Sigmoid colon (tissue), 4 donors: ENCODE measurements around the gene TPSD1.

Source experiments
- EP300 ChIP-seq, 4 donors: sonication (generic); formaldehyde crosslinking; IDR thresholded peaks; one replicate each; pipeline ENCODE4 v1.6.1; 2017; ENCODE audit warnings: antibody characterized with exemption in 4 of 4
- POLR2A ChIP-seq, 2 donors: fragments of 450-650 bp; IDR thresholded peaks; one replicate each; pipeline ENCODE4 v1.6.1; 2016; ENCODE audit warnings: antibody characterized with exemption in 2 of 2, mild to moderate bottlenecking in 2 of 2, moderate library complexity in 2 of 2
- POLR2AphosphoS5 ChIP-seq, 4 donors: sonication (generic); formaldehyde crosslinking; IDR thresholded peaks; one replicate each; pipeline ENCODE4 v1.6.1; 2017; ENCODE audit warnings: antibody characterized with exemption in 4 of 4
- TF ChIP-seq, protein P1 (sequence below), 4 experiments: fragments of 450-650 bp in 3 of 4; fragments of 200-600 bp in 1 of 4; IDR thresholded peaks; one replicate each; pipeline ENCODE4 v1.5.1; 2016 to 2019; ENCODE audit warnings: antibody characterized with exemption in 4 of 4, mild to moderate bottlenecking in 3 of 4, moderate library complexity in 2 of 4

GRCh38 chr16:1256874-1257322 lies 1.0 kb downstream of the TPSD1 start:
- TF ChIP-seq, protein P1, sequence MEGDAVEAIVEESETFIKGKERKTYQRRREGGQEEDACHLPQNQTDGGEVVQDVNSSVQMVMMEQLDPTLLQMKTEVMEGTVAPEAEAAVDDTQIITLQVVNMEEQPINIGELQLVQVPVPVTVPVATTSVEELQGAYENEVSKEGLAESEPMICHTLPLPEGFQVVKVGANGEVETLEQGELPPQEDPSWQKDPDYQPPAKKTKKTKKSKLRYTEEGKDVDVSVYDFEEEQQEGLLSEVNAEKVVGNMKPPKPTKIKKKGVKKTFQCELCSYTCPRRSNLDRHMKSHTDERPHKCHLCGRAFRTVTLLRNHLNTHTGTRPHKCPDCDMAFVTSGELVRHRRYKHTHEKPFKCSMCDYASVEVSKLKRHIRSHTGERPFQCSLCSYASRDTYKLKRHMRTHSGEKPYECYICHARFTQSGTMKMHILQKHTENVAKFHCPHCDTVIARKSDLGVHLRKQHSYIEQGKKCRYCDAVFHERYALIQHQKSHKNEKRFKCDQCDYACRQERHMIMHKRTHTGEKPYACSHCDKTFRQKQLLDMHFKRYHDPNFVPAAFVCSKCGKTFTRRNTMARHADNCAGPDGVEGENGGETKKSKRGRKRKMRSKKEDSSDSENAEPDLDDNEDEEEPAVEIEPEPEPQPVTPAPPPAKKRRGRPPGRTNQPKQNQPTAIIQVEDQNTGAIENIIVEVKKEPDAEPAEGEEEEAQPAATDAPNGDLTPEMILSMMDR (IDR thresholded peaks at IDR 0.05), result no peak
- no peak for TF ChIP-seq POLR2A (IDR thresholded peaks at IDR 0.05)
- no peak for TF ChIP-seq POLR2AphosphoS5 (IDR thresholded peaks at IDR 0.05)
- TF ChIP-seq EP300 (IDR thresholded peaks at IDR 0.05), result no peak
